ENCODE data around the gene GNAZ. TPM values are rescaled to one million over a fixed set of nuclear protein-coding genes. Genes with fewer than 3 reads are reported as not detected.

The GNAZ gene
- total and polyA plus RNA-seq, 2 donors (not counting 1 experiment from before 2014, with no cell fraction given): 2.8 to 9.1 TPM

DNA sequence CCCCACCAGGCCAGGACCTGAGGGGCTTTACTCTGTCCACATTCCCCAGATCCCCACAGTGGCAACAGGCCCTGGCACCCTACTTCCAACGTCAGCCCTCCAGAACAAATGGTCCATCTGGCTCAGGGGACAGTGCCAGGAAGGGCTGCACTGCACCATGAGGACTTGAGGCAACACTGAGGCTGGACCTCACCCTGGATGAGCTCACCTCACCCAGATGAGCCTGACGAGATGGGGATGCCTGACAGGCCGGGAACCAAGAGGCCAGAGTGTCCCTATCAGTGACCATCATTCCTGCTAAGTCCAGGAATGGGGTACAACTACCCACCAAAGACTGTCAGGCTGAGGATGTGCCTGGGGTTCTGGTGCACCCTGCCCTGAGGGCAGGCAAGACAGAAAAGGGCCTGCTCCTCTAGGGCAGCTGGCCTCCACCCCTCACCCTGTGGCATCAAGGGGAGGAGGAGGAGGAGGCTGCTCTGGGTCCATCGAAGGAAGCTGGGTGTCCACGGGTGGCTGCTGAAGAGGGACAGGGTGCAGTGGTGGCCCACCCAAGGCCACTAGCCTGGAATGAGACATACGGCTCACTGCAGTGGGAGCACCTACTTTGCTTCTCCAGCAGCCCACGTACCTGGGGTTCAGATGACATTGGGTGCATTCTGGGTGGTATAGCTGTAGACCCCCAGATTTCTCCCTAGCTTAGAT, 56.9 kb downstream of the GNAZ start:
- TF ChIP-seq EZH2 (IDR thresholded peaks at IDR 0.05; ENCODE audit: borderline replicate concordance, insufficient read depth, low read depth, low read length, poor library complexity, severe bottlenecking): no peak
- TF ChIP-seq, protein P1, sequence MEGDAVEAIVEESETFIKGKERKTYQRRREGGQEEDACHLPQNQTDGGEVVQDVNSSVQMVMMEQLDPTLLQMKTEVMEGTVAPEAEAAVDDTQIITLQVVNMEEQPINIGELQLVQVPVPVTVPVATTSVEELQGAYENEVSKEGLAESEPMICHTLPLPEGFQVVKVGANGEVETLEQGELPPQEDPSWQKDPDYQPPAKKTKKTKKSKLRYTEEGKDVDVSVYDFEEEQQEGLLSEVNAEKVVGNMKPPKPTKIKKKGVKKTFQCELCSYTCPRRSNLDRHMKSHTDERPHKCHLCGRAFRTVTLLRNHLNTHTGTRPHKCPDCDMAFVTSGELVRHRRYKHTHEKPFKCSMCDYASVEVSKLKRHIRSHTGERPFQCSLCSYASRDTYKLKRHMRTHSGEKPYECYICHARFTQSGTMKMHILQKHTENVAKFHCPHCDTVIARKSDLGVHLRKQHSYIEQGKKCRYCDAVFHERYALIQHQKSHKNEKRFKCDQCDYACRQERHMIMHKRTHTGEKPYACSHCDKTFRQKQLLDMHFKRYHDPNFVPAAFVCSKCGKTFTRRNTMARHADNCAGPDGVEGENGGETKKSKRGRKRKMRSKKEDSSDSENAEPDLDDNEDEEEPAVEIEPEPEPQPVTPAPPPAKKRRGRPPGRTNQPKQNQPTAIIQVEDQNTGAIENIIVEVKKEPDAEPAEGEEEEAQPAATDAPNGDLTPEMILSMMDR (IDR thresholded peaks at IDR 0.05): no peak
- Histone ChIP-seq H3K9me3 (ENCODE audit: control extremely low read depth in 1 of 3, control insufficient read depth in 2 of 3, insufficient read depth in 1 of 3, low read length in 2 of 3) (no peaks in the 10 kb centered on the region), H3K9ac (ENCODE audit: low read length) (no peak overlapping the region), H4K20me1 (ENCODE audit: control insufficient read depth, insufficient read depth, low read length, poor library complexity, severe bottlenecking) (no peaks in the 10 kb centered on the region), H3K4me1 (ENCODE audit: control insufficient read depth in 2 of 2, insufficient read depth in 2 of 2, low read length in 2 of 2) (no peaks in the 10 kb centered on the region), H3K36me3 (replicated peaks in 1 of 2; ENCODE audit: control extremely low read depth in 1 of 2, control insufficient read depth in 1 of 2, extremely low read depth in 1 of 2, insufficient read depth in 2 of 2, low read length in 1 of 2) (no peaks in the 10 kb centered on the region), H3K79me2 (ENCODE audit: control insufficient read depth, insufficient read depth, low read length) (no peaks in the 10 kb centered on the region), H3K27me3 (replicated peaks in 1 of 4; ENCODE audit: control extremely low read depth in 1 of 4, control insufficient read depth in 3 of 4, insufficient read depth in 4 of 4, low read length in 3 of 4) (no peaks in the 10 kb centered on the region), H2AFZ (ENCODE audit: insufficient read depth, low read depth, low read length, poor library complexity, severe bottlenecking) (no peak overlapping the region), H3K4me3 (ENCODE audit: control extremely low read depth in 1 of 5, extremely low read depth in 1 of 5, insufficient read depth in 1 of 5, low read depth in 2 of 5, low read length in 4 of 5) (no peak overlapping the region), H3K27ac (ENCODE audit: low read length in 2 of 2) (no peak overlapping the region), H3K4me2 (replicated peaks; ENCODE audit: low read depth, low read length, poor library complexity, severe bottlenecking) (no peak overlapping the region)
- 95% methylated on average over 6 of the region's 7 CpGs for WGBS (ENCODE audit: insufficient coverage)
- Mint-ChIP-seq H3K27me3 (no peaks in the 10 kb centered on the region), H3K4me1 (peaks cover 4% of the 10 kb centered on the region), H3K9me3 (ENCODE audit: insufficient read depth) (no peaks in the 10 kb centered on the region), H3K4me3 (no peak overlapping the region), H3K27ac (no peak overlapping the region)
- CTCF ChIA-PET: interaction anchor here (0.8 to 17.0 kb wide), 16 partner anchors 8 to 374 kb away, joined by 3 to 556 read pairs (median 6); partner anchors contain the start of gene RAB36
- POLR2A ChIA-PET: interaction anchor here (1.4 kb wide), 1 partner anchor 167 kb away, joined by 4 read pairs; no protein-coding TSS in a partner anchor
- DNase-seq (no peak), ATAC-seq (ENCODE audit: low read depth) (no peak)
- intact Hi-C loops (cut with micrococcal nuclease): no loop called here

DNA sequence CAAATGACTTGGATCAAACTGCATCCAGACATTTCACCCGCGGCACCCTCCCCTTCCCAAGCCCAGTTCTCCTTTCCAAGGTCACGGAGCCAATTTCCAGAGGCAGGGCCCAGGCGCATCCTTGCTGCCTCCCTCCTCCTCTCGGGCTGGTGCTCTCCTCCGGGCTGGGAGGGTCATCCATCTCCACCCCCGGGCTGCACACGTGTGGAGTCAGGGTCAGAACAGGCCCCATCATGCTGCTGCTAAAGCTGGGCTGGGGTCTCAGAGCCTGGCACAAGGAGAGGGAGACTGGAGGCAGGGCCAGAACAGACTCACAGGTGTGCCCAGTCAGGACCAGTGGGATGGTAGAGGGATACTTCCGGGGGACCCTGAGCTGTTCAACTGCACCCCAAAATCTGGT, 57.5 kb downstream of the GNAZ start:
- ChIA-PET CTCF (interaction anchor here (0.8 to 17.0 kb wide), 25 partner anchors 9 to 374 kb away, joined by 3 to 556 read pairs (median 5); partner anchors contain the start of genes RAB36 and RSPH14), POLR2A (interaction anchor here (1.4 kb wide), 1 partner anchor 167 kb away, joined by 4 read pairs; no protein-coding TSS in a partner anchor)
- no peaks in the 10 kb centered on the region for H4K20me1 ChIP-seq (ENCODE audit: control insufficient read depth, insufficient read depth, low read length, poor library complexity, severe bottlenecking)
- Mint-ChIP-seq H3K27ac (no peak overlapping the region), H3K9me3 (ENCODE audit: insufficient read depth) (no peaks in the 10 kb centered on the region), H3K27me3 (no peaks in the 10 kb centered on the region), H3K4me3 (no peak overlapping the region), H3K4me1 (peaks cover 4% of the 10 kb centered on the region)
- no peak overlapping the region for H3K27ac ChIP-seq (ENCODE audit: low read length in 2 of 2)
- no peak overlapping the region for H2AFZ ChIP-seq (ENCODE audit: insufficient read depth, low read depth, low read length, poor library complexity, severe bottlenecking)
- no peaks in the 10 kb centered on the region for H3K36me3 ChIP-seq (replicated peaks in 1 of 2; ENCODE audit: control extremely low read depth in 1 of 2, control insufficient read depth in 1 of 2, extremely low read depth in 1 of 2, insufficient read depth in 2 of 2, low read length in 1 of 2)
- no peaks in the 10 kb centered on the region for H3K9me3 ChIP-seq (ENCODE audit: control extremely low read depth in 1 of 3, control insufficient read depth in 2 of 3, insufficient read depth in 1 of 3, low read length in 2 of 3)
- DNase-seq: no peak
- H3K4me1 ChIP-seq (ENCODE audit: control insufficient read depth in 2 of 2, insufficient read depth in 2 of 2, low read length in 2 of 2): no peaks in the 10 kb centered on the region
- 86% methylated on average over 6 of the region's 9 CpGs for WGBS (ENCODE audit: insufficient coverage)
- H3K4me2 ChIP-seq (replicated peaks; ENCODE audit: low read depth, low read length, poor library complexity, severe bottlenecking): no peak overlapping the region
- no peak overlapping the region for H3K9ac ChIP-seq (ENCODE audit: low read length)
- no peak for ATAC-seq (ENCODE audit: low read depth)
- no peaks in the 10 kb centered on the region for H3K27me3 ChIP-seq (replicated peaks in 1 of 4; ENCODE audit: control extremely low read depth in 1 of 4, control insufficient read depth in 3 of 4, insufficient read depth in 4 of 4, low read length in 3 of 4)
- TF ChIP-seq, protein P1 (IDR thresholded peaks at IDR 0.05): no peak
- TF ChIP-seq EZH2 (IDR thresholded peaks at IDR 0.05; ENCODE audit: borderline replicate concordance, insufficient read depth, low read depth, low read length, poor library complexity, severe bottlenecking): no peak
- no peak overlapping the region for H3K4me3 ChIP-seq (ENCODE audit: control extremely low read depth in 1 of 5, extremely low read depth in 1 of 5, insufficient read depth in 1 of 5, low read depth in 2 of 5, low read length in 4 of 5)
- no peaks in the 10 kb centered on the region for H3K79me2 ChIP-seq (ENCODE audit: control insufficient read depth, insufficient read depth, low read length)
- intact Hi-C loops (cut with micrococcal nuclease): loop anchor here (1.0 kb wide), 4 partner anchors 155 to 540 kb away; no protein-coding TSS in a partner anchor

Measured in B cell (primary cell).